ENCODE measurements around the gene LRRN2. TPM values are rescaled to one million over a fixed set of nuclear protein-coding genes. Genes with fewer than 3 reads are reported as not detected.
"Not testable (repeated sequence)": the region's sequence is repeated elsewhere in the genome, so short reads cannot be mapped to it uniquely, and the experiment has no call there.

Gene LRRN2
- 0.05 TPM in 1 of 2 replicates, not detected in the other for total RNA-seq

GRCh38 chr1:204685236-204686006 lies at the start of gene LRRN2:
TSS of gene LRRN2 (minus strand) at chr1:204685738. CDS start at chr1:204619992, 65,746 bp downstream.
- intact Hi-C loops (cut with micrococcal nuclease) = no loop called here
- no peak for DNase-seq
- Mint-ChIP-seq H3K27ac (no peak within 1 kb of the TSS), H3K9me3 (no peaks in the 10 kb centered on the region), H3K4me1 (peaks cover 7% of the 10 kb centered on the region), H3K27me3 (peaks cover 55% of the 10 kb centered on the region), H3K4me3 (peak within 1 kb of the TSS; percentile 72), H3K36me3 (ENCODE audit: low read depth) (no peaks in the 10 kb centered on the region)

- intact Hi-C loops (cut with micrococcal nuclease) = no loop called here
Measured at GRCh38 chr1:204735042-204735441, 49.5 kb upstream of the LRRN2 start.

GRCh38 chr1:204733869-204734596 lies 48.5 kb upstream of the LRRN2 start:
- intact Hi-C loops (cut with micrococcal nuclease) = no loop called here
- Mint-ChIP-seq H3K27me3 (peaks cover 45% of the 10 kb centered on the region), H3K27ac (no peak overlapping the region), H3K4me3 (no peak overlapping the region), H3K9me3 (peaks cover 12% of the 10 kb centered on the region), H3K4me1 (no peaks in the 10 kb centered on the region), H3K36me3 (ENCODE audit: low read depth) (no peaks in the 10 kb centered on the region)
- DNase-seq = no peak

More at GRCh38 chr1:204735042-204735441, 49.5 kb upstream of the LRRN2 start:
- DNase-seq = no peak
- Mint-ChIP-seq H3K36me3 (ENCODE audit: low read depth) (no peaks in the 10 kb centered on the region), H3K27me3 (peaks cover 49% of the 10 kb centered on the region), H3K4me3 (no peak overlapping the region), H3K4me1 (no peaks in the 10 kb centered on the region), H3K27ac (no peak overlapping the region), H3K9me3 (peaks cover 13% of the 10 kb centered on the region)

GRCh38 chr1:204733289-204733688 lies 47.8 kb upstream of the LRRN2 start:
- Mint-ChIP-seq H3K4me1 (no peaks in the 10 kb centered on the region), H3K27me3 (peaks cover 43% of the 10 kb centered on the region), H3K27ac (no peak overlapping the region), H3K9me3 (peaks cover 5% of the 10 kb centered on the region), H3K36me3 (ENCODE audit: low read depth) (no peaks in the 10 kb centered on the region), H3K4me3 (no peak overlapping the region)
- intact Hi-C loops (cut with micrococcal nuclease) = no loop called here
- DNase-seq = no peak

GRCh38 chr1:204731985-204732575 lies 46.5 kb upstream of the LRRN2 start:
- intact Hi-C loops (cut with micrococcal nuclease) = no loop called here
- H3K9me3 Mint-ChIP-seq = peaks cover 4% of the 10 kb centered on the region
- peaks cover 37% of the 10 kb centered on the region for H3K27me3 Mint-ChIP-seq
- no peak for DNase-seq
- H3K4me1 Mint-ChIP-seq = no peaks in the 10 kb centered on the region
- no peak overlapping the region for H3K27ac Mint-ChIP-seq
- H3K4me3 Mint-ChIP-seq = no peak overlapping the region
- H3K36me3 Mint-ChIP-seq (ENCODE audit: low read depth) = no peaks in the 10 kb centered on the region

GRCh38 chr1:204731509-204731908 lies 46.0 kb upstream of the LRRN2 start:
- H3K4me1 Mint-ChIP-seq = no peaks in the 10 kb centered on the region
- peaks cover 32% of the 10 kb centered on the region for H3K27me3 Mint-ChIP-seq
- H3K9me3 Mint-ChIP-seq = no peaks in the 10 kb centered on the region
- no peaks in the 10 kb centered on the region for H3K36me3 Mint-ChIP-seq (ENCODE audit: low read depth)
- H3K27ac Mint-ChIP-seq = no peak overlapping the region
- no peak for DNase-seq
- H3K4me3 Mint-ChIP-seq = no peak overlapping the region
- intact Hi-C loops (cut with micrococcal nuclease) = no loop called here

GRCh38 chr1:204730826-204731459 lies 45.4 kb upstream of the LRRN2 start:
- Mint-ChIP-seq H3K36me3 (ENCODE audit: low read depth) (no peaks in the 10 kb centered on the region), H3K27me3 (peaks cover 32% of the 10 kb centered on the region), H3K27ac (no peak overlapping the region), H3K9me3 (no peaks in the 10 kb centered on the region), H3K4me3 (no peak overlapping the region), H3K4me1 (no peaks in the 10 kb centered on the region)
- intact Hi-C loops (cut with micrococcal nuclease) = no loop called here
- DNase-seq = no peak

GRCh38 chr1:204729516-204729915 lies 44.0 kb upstream of the LRRN2 start:
- Mint-ChIP-seq H3K4me1 (no peaks in the 10 kb centered on the region), H3K27me3 (peaks cover 28% of the 10 kb centered on the region)

GRCh38 chr1:204728456-204728855 lies 42.9 kb upstream of the LRRN2 start:
- H3K27me3 Mint-ChIP-seq = peaks cover 24% of the 10 kb centered on the region
- H3K9me3 Mint-ChIP-seq = no peaks in the 10 kb centered on the region
- H3K27ac Mint-ChIP-seq = no peak overlapping the region
- H3K4me3 Mint-ChIP-seq = no peak overlapping the region
- no peaks in the 10 kb centered on the region for H3K4me1 Mint-ChIP-seq
- intact Hi-C loops (cut with micrococcal nuclease) = no loop called here
- no peaks in the 10 kb centered on the region for H3K36me3 Mint-ChIP-seq (ENCODE audit: low read depth)
- no peak for DNase-seq

More at GRCh38 chr1:204729516-204729915, 44.0 kb upstream of the LRRN2 start:
- no peaks in the 10 kb centered on the region for H3K9me3 Mint-ChIP-seq
- no peaks in the 10 kb centered on the region for H3K36me3 Mint-ChIP-seq (ENCODE audit: low read depth)
- DNase-seq = no peak
- no peak overlapping the region for H3K27ac Mint-ChIP-seq
- intact Hi-C loops (cut with micrococcal nuclease) = no loop called here
- no peak overlapping the region for H3K4me3 Mint-ChIP-seq

- Mint-ChIP-seq H3K27me3 (peaks cover 23% of the 10 kb centered on the region), H3K4me1 (peaks cover 3% of the 10 kb centered on the region), H3K27ac (no peak overlapping the region), H3K9me3 (no peaks in the 10 kb centered on the region), H3K4me3 (no peak overlapping the region), H3K36me3 (ENCODE audit: low read depth) (no peaks in the 10 kb centered on the region)
- intact Hi-C loops (cut with micrococcal nuclease) = no loop called here
- DNase-seq = no peak
Measured at GRCh38 chr1:204728045-204728444, 42.5 kb upstream of the LRRN2 start.

- DNase-seq; H3K9me3 Mint-ChIP-seq; H3K4me1 Mint-ChIP-seq; H3K4me3 Mint-ChIP-seq; intact Hi-C loops (cut with micrococcal nuclease); H3K36me3 Mint-ChIP-seq (ENCODE audit: low read depth); H3K27ac Mint-ChIP-seq: not testable (repeated sequence)
- peaks cover 17% of the 10 kb centered on the region for H3K27me3 Mint-ChIP-seq
Measured at GRCh38 chr1:204727438-204727837, 41.9 kb upstream of the LRRN2 start.

GRCh38 chr1:204726478-204726877 lies 40.9 kb upstream of the LRRN2 start:
- intact Hi-C loops (cut with micrococcal nuclease) = no loop called here
- H3K27me3 Mint-ChIP-seq = peaks cover 12% of the 10 kb centered on the region
- H3K27ac Mint-ChIP-seq = no peak overlapping the region
- H3K9me3 Mint-ChIP-seq = no peaks in the 10 kb centered on the region
- peaks cover 4% of the 10 kb centered on the region for H3K4me1 Mint-ChIP-seq
- H3K36me3 Mint-ChIP-seq (ENCODE audit: low read depth) = no peaks in the 10 kb centered on the region
- DNase-seq = no peak
- H3K4me3 Mint-ChIP-seq = no peak overlapping the region

GRCh38 chr1:204725821-204726448 lies 40.4 kb upstream of the LRRN2 start:
- Mint-ChIP-seq H3K9me3 (no peaks in the 10 kb centered on the region), H3K27me3 (peaks cover 11% of the 10 kb centered on the region), H3K4me1 (peaks cover 4% of the 10 kb centered on the region), H3K4me3 (no peak overlapping the region), H3K36me3 (ENCODE audit: low read depth) (no peaks in the 10 kb centered on the region), H3K27ac (no peak overlapping the region)
- DNase-seq = no peak
- intact Hi-C loops (cut with micrococcal nuclease) = no loop called here
